Raji (cell line): ENCODE data around the gene DHDDS.

Source experiments
- POLR2A ChIP-seq: IDR thresholded peaks from 2 replicates; pipeline ENCODE4 v1.6.1; 2011; ENCODE audit warnings: low read depth, low read length, control low read depth; ENCODE audit not compliant: insufficient read depth

The DHDDS gene, protein sequence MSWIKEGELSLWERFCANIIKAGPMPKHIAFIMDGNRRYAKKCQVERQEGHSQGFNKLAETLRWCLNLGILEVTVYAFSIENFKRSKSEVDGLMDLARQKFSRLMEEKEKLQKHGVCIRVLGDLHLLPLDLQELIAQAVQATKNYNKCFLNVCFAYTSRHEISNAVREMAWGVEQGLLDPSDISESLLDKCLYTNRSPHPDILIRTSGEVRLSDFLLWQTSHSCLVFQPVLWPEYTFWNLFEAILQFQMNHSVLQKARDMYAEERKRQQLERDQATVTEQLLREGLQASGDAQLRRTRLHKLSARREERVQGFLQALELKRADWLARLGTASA

DNA sequence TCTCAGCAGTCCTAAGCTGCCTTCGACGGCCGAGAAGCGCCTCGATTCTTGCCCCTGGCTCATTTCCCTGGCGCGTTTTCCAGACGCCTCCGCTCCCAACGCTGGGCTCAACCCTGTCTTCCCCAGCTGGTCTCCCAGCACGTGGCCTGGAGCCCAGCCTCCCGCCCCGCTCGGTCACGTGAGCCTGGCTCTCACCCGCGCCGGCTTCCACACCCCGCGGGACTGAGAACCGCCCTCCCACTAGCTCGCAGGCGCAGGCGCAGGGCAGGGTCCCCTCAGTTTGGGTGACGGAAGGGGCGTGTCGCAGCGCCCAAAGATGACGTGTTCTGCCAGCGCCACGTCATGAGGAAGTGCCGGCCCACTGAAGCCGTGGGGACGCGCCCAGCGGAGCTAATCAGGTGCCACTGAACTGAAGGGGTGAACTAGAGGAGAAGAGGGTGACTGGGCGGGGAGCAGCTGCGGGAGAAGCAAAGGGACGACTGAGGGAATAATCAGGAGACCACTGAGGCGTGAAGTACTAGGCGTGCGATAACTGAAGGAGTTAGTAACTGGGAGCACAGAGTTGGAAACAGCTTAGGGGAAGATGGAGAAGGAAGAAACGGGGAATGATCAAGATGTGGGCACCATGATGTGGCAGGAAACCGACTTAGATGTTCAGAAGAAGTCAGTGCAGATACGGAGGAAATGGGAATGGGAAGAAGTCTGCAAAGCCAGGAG lies at the start of gene DHDDS:
TSS of gene DHDDS (plus strand) at position 343 of the 717 bp plus-strand sequence. CDS start 625 bp downstream, outside the sequence.
- peak; percentile 98 for TF ChIP-seq POLR2A

DNA sequence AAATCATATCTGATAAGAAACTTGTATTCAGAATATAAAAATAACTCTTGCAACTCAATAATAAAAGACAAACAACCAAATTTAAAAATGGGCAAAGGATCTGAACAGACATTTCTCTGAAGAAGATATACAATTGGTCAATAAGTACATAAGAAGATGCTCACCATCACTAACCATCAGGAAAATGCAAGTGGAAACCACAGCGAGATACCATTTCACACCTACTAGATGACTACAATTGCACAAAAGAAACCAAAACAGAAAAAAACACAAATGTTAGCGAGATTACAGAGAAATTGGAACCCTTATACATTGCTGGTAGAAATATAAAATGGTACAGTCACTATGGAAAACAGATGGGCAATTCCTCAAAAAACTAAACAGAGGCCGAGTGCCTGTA lies 48.0 kb upstream of the DHDDS start:
- TF ChIP-seq POLR2A: no peak

DNA sequence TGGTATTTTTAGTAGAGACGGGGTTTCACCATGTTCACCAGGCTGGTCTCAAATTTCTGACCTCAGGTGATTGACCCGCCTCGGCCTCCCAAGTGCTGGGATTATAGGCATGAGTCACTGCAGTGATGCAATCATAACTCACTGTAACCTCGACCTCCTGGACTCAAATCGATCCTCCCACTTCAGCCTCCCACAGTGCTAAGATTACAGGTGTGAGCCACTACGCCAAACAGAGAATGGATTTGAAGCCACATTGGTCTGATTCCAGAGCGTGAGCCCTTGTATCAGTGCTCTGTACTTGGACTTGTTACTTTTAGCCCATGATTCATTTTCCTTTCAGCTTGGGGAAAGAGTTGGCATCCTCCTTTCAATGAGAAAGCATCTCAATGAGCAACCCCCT lies 44.7 kb upstream of the DHDDS start:
- TF ChIP-seq POLR2A: no peak

DNA sequence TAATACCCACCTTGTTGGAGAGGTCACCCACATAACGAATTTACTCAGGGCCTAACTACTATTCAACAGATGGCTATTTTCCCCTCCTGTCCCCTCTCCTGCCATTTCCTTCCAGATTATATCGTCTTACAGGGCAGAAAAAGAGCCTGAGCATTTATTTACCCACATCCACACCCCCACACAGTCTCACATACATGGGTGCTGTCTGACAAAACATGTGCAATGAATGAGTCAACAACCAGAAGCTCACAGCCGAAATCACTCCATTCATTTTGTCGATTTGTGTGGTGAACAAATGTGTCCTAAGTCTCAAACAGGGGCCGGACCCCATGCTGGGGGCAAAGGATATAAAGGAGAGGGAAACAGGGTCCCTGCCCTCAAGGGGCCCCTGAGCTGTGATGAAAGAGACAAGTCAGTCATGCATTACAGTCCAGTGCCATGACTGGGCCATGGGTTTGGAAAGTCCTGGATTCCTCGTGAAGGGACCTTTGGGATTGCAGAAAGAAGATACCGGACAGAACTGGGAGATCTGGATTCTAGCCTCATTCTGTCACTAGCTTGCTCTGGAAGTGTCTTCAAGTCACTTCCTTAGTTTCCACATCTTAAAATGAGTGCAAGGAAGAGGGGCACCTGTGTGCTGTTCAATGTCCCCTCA lies 43.2 kb upstream of the DHDDS start:
- TF ChIP-seq POLR2A: no peak

DNA sequence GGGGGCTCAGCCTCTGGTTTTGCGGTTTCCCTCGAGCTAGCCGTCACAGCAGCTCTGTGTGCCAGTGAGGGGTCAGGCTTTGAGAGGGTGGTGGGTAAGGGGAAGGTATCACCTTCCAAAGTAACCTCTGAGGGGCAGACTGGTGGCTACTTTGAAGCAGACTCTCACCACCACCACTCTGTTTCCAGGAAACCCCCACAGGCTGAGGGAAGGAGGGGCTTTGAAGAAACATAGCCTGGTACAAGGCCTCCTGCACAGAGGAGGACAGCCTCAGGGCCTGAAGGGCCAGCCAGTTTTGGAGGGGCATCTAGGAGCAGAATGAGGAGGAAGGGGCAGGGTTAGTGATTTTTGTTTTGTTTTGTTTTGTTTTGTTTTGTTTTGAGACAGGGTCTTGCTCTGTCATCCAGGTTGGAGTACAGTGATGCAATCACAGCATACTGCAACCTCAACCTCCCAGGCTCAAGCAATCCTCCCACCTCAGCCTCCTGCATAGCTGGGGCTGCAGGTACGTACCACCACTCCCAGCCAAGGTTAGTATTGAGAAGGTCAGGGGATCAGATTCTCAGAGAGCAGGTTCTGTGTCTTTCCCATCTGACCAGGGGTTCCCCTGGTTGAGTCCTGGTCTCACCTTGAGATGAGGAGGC lies 42.4 kb upstream of the DHDDS start:
- TF ChIP-seq POLR2A: no peak

DNA sequence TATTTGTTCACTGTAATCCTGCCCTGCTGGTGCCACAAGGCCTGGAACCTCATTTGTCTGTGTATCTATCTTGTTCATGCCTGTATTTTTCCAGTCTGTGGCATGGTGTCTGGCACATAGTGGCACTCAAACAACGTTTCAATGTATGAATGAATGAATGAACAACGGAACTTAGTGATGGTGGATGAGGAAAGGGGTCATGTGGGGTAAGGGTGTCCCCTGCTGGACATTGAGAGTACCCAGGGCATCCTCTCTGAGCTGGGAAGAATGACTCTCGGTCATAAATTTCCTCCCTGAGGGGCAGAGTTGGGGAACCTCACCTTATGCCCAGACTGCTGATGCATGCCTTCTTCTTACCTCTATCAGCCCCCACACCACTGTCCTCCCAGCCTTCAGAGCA lies 40.7 kb upstream of the DHDDS start:
- no peak for TF ChIP-seq POLR2A

DNA sequence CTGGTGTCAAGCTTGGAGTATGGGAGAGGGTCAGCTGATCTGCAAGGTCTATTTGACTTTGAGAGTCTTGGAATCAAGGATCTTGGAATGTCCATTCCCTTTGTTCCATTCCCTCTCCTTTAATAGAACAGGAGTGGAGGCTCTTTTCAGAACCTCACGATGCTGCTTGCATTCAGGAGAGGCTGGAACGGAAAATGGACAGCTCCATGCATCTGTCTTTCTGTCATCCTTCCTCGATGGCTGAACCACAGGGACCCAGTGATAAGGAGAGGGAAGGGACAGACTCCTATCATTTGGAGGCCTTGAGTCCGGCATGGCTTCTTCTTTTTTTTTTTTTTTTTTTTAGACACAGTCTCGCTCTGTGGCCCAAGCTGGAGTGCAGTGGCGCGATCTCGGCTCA lies 36.4 kb upstream of the DHDDS start:
- TF ChIP-seq POLR2A: no peak

DNA sequence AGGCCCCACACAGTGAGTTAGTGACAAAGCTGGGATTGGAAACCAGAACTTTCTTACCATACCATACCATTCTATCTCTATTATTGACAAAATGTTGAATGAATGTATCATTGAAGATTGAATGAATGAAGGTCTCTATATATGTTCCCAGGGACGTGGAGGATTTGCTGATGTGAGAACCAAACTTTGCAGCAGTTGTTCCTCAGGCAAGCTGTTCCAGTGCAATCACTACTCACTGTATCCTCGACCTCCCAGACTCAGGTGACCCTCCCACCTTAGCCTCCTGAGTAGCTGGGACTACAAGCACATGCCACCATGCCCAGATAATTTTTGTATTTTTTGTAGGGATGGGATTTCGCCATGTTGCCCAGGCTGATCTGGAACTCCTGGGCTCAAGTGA lies 33.1 kb upstream of the DHDDS start:
- TF ChIP-seq POLR2A: no peak

DNA sequence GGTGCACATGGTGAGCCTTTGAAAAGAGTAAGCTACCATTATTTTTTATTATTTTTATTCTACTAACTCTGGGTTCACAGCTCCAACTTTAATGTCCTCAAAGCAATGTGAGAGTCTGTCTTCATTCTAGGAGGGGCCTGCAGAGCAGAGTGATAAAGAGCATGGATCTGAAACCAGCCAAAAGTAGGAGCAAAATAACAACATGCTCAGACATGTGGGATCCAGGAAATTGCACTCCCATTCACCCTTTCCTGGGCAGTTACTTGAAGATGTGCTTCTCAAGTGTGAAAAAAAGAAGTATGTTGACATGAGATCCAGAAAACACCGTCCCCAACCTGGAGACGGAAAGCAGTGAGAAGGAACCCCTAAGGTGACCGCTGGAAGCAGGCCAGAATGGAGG lies 30.2 kb upstream of the DHDDS start:
- no peak for TF ChIP-seq POLR2A

DNA sequence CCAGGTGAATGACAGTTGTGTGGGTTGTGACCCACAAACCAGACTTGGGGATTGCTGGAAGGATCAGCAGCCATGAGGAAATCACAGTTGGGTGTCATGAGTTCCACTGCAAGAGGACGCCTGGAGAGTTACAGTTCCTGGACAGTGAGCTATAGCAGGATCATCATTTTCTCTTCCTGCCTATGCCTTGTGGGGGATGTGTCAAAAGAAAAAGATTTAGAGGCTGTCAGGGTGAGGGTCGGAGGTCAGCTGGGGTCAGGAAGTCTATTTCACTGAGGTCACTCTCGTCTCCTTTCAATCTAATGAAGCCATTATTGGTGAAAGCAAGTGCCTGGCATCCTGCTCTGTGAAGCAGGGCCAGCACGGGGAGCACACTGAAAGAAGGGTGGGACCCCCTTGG lies 28.5 kb upstream of the DHDDS start:
- no peak for TF ChIP-seq POLR2A

DNA sequence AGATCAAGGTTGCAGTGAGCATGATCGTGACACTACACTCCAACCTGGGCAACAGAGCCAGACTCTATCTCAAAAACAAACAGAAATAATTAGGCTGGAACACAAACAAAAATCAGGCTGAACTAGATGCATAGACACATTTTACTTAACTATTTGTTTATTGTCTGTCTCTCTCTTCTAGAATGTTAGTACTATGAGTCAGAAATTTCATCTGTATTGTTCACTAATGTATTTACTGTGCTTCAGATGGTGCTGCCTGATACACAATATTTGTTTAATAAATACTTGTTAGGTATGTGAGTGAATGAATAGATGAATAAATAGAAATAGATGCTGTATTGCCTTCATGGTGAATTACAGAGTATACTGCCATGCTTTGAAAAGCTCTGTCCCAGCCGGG lies 27.5 kb upstream of the DHDDS start:
- no peak for TF ChIP-seq POLR2A

DNA sequence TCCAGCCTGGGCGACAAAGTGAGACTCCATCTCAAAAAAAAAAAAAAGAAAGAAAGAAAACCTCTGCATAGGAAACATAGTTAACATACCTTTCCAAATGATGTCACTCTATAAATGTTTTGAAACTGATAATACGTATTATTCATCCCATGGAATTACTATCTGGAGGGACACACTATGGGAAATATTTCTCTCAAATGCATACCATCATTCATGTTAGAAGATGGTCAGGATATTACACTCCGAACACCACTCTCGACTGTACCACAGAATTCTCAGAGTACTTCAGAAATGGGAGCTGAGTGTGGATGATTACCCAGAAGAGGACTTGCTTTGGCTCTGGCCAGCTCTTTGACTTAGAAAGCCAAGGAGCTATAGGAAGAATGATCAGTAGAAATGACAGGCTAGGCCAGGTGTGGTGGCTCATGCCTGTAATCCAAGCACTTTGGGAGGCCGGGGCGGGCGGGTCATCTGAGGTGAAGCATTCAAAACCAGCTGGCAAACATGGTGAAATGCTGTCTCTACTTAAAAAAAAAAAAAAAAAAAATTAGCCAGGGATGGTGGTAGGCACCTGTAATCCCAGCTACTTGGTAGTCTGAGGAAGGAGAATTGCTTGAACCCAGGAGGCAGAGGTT lies 26.7 kb upstream of the DHDDS start:
- TF ChIP-seq POLR2A: no peak

DNA sequence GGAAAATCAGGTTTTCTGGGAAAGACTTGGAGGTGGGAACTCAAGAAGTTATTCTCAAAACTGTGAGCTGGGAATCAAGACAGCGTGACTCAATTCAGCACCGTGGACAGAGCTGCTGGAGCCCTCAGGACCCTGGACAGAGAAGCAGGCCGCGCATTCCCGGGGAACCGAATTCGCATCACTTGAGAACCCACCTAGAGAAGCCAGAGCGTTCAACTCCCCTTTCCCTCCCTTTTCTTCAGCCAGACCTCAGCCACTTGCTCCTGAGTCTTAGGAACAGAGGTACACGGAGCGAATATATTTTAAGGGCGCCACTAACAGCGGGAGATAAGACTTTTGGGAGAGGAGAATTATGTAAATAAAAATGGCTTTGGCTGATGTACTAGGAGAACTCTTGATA lies 23.5 kb upstream of the DHDDS start:
- TF ChIP-seq POLR2A: no peak

DNA sequence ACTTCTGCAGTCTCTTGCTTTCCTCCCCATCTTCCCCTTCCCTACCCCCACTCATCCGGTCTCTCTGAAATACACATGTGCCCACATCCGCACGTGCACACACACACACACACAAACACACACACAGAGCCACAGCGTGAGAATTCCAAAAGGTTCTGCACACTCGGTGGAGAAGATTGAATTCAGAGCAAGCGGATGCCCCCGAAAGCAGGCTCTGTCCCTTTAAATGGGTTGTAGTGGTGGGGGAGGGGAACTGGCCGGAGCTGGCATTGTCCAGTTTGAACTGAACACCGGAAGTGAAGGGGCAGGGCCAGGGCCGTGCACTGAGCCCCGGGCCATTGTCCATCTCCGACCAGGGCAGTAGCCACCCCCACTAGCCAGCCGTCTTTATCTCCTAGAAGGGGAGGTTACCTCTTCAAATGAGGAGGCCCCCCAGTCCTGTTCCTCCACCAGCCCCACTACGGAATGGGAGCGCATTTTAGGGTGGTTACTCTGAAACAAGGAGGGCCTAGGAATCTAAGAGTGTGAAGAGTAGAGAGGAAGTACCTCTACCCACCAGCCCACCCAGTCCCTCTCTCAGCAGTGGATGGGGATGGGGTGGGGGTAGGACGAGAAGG lies 22.8 kb upstream of the DHDDS start:
- no peak for TF ChIP-seq POLR2A
